Nephron (organoid): ENCODE measurements around the gene ZNF821.

Experiments
- H3K27ac Mint-ChIP-seq, 3 experiments: 2 replicates each; pipeline ENCODE4 v1.8.0; 2020; ENCODE audit warnings: mixed read lengths in 3 of 3, mild to moderate bottlenecking in 2 of 3, moderate library complexity in 1 of 3
- H3K27me3 Mint-ChIP-seq: 2 replicates; pipeline ENCODE4 v1.8.0; 2021; ENCODE audit warnings: low read depth, mild to moderate bottlenecking, moderate library complexity, mixed read lengths
- H3K36me3 Mint-ChIP-seq: 2 replicates; pipeline ENCODE4 v1.8.0; 2020; ENCODE audit warnings: low read depth, mixed read lengths
- H3K4me1 Mint-ChIP-seq: 2 replicates; pipeline ENCODE4 v1.8.0; 2020; ENCODE audit warnings: mixed read lengths
- H3K4me3 Mint-ChIP-seq, 3 experiments: 2 replicates each; pipeline ENCODE4 v1.8.0; 2020; ENCODE audit warnings: mild to moderate bottlenecking in 3 of 3, mixed read lengths in 3 of 3, moderate library complexity in 2 of 3
- H3K9me3 Mint-ChIP-seq: 2 replicates; pipeline ENCODE4 v1.8.0; 2020; ENCODE audit warnings: mixed read lengths
- TF ChIP-seq, protein P1 (sequence below), 3 experiments: fragments of 200-600 bp; sonication (generic); IDR thresholded peaks; one replicate each; pipeline ENCODE4 v1.5.0; 2021; ENCODE audit warnings: antibody characterized with exemption in 3 of 3; ENCODE audit not compliant: unreplicated experiment in 3 of 3

The ZNF821 gene

DNA sequence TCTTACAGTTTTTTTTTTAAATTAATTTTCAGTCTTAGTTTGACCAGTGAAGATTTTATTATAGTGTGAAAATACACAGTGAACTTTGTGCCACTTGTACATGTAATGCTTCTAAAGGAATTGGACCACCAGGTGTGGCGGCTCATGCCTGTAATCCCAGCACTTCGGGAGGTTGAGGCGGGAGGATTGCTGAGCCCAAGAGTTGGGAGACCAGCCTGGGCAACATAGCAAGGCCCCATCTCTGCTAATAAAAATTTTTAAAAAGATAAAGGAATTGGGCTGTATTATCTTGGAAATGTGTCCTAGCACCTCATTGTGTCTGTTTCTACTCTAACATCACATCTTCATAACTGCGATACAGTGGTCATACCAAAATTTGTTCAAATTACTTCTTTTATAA is 15.2 kb upstream of the ZNF821 start:
- Mint-ChIP-seq H3K4me3 (peak overlapping the region in 2 of 3 experiments; percentile 32 to 34), H3K36me3 (peaks cover 42% of the 10 kb centered on the region), H3K27me3 (peaks cover under 1% of the 10 kb centered on the region), H3K4me1 (peaks cover 19% of the 10 kb centered on the region), H3K9me3 (no peaks in the 10 kb centered on the region), H3K27ac (no peak overlapping the region)
- TF ChIP-seq, protein P1, sequence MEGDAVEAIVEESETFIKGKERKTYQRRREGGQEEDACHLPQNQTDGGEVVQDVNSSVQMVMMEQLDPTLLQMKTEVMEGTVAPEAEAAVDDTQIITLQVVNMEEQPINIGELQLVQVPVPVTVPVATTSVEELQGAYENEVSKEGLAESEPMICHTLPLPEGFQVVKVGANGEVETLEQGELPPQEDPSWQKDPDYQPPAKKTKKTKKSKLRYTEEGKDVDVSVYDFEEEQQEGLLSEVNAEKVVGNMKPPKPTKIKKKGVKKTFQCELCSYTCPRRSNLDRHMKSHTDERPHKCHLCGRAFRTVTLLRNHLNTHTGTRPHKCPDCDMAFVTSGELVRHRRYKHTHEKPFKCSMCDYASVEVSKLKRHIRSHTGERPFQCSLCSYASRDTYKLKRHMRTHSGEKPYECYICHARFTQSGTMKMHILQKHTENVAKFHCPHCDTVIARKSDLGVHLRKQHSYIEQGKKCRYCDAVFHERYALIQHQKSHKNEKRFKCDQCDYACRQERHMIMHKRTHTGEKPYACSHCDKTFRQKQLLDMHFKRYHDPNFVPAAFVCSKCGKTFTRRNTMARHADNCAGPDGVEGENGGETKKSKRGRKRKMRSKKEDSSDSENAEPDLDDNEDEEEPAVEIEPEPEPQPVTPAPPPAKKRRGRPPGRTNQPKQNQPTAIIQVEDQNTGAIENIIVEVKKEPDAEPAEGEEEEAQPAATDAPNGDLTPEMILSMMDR (IDR thresholded peaks at IDR 0.05; ENCODE audit: unreplicated experiment in 3 of 3) = no peak

DNA sequence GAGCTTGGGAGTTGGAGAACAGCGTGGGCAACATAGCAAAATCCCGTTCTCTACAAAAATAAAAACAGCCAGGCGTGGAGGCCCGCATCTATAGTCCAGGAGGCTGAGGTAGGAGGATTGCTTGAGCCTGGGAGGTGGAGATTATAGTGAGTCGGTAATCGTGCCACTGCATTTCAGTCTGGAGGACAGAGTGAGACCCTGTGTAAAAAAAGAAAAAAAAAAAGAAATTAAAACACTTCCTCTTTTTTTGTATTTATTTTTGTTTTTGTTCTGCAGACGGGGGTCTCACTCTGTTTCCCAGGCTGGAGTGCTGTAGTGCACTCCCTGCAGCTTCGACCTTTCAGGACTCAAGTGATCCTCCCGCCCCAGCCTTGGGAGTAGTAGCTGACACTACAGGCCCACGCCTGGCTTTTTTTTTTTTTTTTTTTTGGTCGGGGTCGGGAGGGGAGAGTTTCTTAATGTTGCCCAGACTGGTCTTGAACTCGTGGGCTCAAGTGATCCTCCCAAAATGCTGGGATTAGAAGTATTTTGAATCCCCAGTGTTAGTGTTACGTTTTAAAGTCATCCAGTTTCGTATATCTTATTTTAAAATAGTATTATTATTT is 12.9 kb upstream of the ZNF821 start:
- H3K9me3 Mint-ChIP-seq = no peaks in the 10 kb centered on the region
- peaks cover 3% of the 10 kb centered on the region for H3K27me3 Mint-ChIP-seq
- peaks cover 22% of the 10 kb centered on the region for H3K4me1 Mint-ChIP-seq
- H3K36me3 Mint-ChIP-seq = peaks cover 25% of the 10 kb centered on the region
- TF ChIP-seq, protein P1 (IDR thresholded peaks at IDR 0.05; ENCODE audit: unreplicated experiment in 3 of 3) = no peak
- peak overlapping the region; percentile 93 to 99 (median 99) for H3K4me3 Mint-ChIP-seq
- H3K27ac Mint-ChIP-seq = peak overlapping the region; percentile 92 to 98 (median 97)

DNA sequence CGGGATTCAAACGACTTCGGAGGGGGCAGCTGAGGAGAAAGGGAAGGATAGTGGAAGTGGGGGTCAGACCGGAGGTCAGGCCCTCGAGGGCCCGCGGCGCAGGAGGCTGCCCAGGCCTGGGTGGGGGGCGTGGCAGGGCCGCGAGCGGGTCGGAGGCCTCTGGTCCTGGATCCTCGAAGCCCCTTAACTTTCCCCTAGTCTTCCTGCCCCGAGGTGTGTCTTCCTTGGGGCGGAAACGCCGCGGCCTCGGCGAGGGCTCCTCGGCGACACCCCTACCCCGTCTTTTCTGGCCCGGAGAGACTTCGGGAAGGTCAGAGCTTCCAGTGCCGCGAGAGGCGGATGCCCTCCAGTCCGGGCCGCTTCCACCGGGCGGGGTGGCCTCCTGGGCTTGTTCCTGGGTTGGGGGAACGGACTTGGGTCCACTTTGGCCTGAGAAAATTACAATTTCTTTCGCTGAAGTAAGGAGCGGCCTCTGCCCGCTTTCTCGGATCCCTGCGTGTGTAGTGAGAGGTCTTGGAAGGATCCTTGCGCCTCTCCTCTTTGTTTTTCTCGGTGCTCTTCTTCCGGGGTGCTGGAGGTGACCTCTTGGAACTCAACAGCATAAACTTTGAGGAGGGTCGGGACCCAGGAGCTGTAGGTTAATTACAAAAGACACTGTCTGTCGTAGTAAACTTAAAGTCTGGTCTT is 11.8 kb upstream of the ZNF821 start:
- H3K4me1 Mint-ChIP-seq = peaks cover 22% of the 10 kb centered on the region
- TF ChIP-seq, protein P1 (IDR thresholded peaks at IDR 0.05; ENCODE audit: unreplicated experiment in 3 of 3) = no peak
- H3K9me3 Mint-ChIP-seq = no peaks in the 10 kb centered on the region
- H3K4me3 Mint-ChIP-seq = peak overlapping the region; percentile 93 to 99 (median 99)
- peaks cover 3% of the 10 kb centered on the region for H3K27me3 Mint-ChIP-seq
- H3K27ac Mint-ChIP-seq = peak overlapping the region; percentile 97 to 99 (median 98)
- peaks cover 18% of the 10 kb centered on the region for H3K36me3 Mint-ChIP-seq

DNA sequence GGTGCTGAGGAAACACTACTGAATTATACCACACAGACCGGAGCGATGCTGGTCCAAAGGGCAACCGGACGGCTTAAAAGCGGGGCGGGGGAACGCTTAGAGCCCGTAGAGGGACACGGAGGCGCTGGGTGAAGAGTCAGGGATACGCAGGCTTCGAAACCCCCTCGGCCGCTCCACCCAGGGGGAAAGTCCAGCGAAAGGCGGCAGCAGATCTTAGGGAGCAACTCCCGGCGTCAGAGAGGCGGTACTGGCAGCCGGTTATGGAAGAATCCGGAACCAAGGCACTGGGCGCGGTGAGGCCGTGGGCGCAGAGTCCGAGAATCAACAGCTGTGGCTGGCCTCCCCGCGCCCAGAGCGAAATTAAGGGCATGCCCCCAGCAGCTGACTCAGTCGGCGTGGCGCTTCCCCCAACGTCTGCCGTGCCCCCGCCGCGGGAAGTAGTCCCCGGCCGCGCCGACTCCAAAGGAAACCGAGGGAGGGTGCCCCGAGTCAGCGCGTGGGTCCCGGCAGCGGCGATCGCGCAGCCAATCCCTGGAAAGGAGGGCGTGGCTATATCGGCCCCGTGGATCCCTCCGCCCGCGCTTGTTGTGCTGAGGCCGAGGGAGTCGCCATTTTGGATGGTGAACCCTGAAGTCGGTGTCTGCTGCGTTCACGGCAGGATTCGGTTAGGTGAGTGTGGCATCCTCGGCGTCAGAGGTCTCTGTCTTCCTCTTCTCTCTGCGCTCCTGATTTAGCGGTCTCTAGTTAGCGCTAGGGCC is 11.1 kb upstream of the ZNF821 start, which contains the start of gene IST1:
IST1 (plus strand) TSS at position 611 of the 758 bp plus-strand sequence. CDS start 20,110 bp downstream, outside the sequence.
- TF ChIP-seq, protein P1 (IDR thresholded peaks at IDR 0.05; ENCODE audit: unreplicated experiment in 3 of 3) = no peak
- Mint-ChIP-seq H3K27me3 (peaks cover 3% of the 10 kb centered on the region), H3K4me1 (peaks cover 17% of the 10 kb centered on the region), H3K27ac (peak within 1 kb of the TSS; percentile 97 to 99 (median 98)), H3K4me3 (peak within 1 kb of the TSS; percentile 93 to 99 (median 99)), H3K36me3 (peaks cover 14% of the 10 kb centered on the region), H3K9me3 (no peaks in the 10 kb centered on the region)

DNA sequence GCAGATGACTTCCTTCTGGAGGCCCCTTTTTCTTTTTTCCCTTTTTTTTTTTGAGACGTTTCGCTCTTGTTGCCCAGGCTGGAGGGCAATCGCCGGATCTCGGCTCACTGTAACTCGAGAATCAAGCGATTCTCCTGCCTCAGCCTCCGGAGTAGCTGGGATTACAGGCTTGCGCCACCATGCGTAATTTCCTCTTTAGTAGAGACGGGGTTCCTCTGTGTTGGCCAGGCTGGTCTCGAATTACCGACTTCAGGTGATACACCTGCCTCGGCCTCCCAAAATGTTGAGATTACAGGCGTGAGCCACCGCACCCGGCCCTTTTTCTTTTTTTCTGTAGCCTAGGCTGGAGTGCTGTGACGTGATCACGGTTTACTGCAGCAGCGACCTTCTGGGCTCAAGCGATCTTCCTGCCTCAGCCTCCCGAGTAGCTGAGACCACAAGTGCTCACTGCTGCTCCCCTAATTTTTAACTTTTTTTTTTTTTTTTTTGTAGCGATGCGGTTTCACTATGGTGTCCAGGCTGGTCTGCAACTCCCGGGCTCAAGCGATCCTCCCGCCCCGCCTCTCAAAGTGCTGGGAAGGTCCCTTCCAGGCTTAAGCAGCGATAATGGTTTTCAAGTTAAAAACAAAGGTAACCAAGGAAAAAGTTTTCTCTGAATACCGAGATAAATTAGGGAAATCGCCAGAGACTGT is 10.4 kb upstream of the ZNF821 start:
- H3K9me3 Mint-ChIP-seq = no peaks in the 10 kb centered on the region
- peaks cover 3% of the 10 kb centered on the region for H3K27me3 Mint-ChIP-seq
- TF ChIP-seq, protein P1 (IDR thresholded peaks at IDR 0.05; ENCODE audit: unreplicated experiment in 3 of 3) = no peak
- H3K4me1 Mint-ChIP-seq = peaks cover 15% of the 10 kb centered on the region
- H3K36me3 Mint-ChIP-seq = peaks cover 12% of the 10 kb centered on the region
- H3K27ac Mint-ChIP-seq = peak overlapping the region; percentile 97 to 99 (median 98)
- H3K4me3 Mint-ChIP-seq = peak overlapping the region; percentile 93 to 99 (median 99)
